HG03571 (cell line): ENCODE measurements around the gene XRN2.

Experiments
- ATAC-seq: cut with Tn5 transposase; IDR thresholded peaks from one replicate; pipeline ENCODE4 v1.9.1; 2021; ENCODE audit not compliant: unreplicated experiment

The XRN2 gene

DNA sequence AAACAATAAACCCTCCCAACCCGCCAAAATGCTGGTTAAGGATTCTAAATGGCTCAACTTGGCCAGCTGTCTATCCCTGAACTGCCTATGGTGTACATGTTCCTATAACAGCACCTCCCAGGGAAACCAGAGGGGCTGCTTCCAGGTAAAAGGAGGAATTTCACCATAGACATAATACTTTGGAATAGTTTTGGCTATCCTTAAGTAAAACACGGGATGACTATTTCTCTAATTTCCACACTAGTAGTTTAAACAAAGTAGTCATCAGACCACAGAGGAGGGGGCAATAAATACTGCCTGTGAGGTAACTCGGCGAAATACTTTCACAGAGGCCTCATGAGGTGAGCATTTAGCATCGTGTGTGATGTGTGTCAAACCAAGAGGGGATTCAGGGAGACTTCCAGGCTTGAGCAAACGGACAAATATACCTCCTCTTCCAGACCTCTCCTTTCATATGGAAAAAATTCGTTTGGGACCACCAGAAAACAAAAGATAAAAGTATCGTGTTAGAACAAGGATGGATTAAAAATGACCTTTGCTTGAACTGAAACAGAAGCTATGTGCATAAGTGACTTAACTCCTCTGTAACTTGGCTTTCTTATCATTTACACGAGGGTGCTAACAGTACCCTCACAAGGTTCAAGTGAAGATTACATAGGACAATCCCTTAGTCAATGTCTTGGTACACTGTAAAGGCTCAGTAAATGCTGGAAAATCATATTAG lies 1.0 kb upstream of the XRN2 start:
- no peak for ATAC-seq

DNA sequence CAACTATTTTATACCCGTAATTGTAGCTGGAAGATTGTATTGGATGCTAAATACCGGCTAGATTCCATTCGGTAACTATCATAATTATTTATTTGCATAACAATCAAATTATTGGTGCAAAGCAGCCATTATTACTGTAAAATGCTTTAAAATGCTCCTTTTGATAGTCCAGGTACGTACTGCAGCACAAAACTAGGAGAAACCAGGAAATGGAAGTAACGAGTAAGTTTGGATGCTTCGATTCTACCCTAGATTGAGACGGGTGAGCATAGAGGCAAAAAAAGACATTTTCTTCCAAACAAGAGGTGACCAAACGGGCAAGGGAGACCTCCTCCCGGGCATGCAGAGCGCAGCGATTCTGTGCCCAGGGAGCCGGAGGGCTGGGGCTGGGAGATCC lies 469 bp upstream of the XRN2 start:
- peak; percentile 31 for ATAC-seq

DNA sequence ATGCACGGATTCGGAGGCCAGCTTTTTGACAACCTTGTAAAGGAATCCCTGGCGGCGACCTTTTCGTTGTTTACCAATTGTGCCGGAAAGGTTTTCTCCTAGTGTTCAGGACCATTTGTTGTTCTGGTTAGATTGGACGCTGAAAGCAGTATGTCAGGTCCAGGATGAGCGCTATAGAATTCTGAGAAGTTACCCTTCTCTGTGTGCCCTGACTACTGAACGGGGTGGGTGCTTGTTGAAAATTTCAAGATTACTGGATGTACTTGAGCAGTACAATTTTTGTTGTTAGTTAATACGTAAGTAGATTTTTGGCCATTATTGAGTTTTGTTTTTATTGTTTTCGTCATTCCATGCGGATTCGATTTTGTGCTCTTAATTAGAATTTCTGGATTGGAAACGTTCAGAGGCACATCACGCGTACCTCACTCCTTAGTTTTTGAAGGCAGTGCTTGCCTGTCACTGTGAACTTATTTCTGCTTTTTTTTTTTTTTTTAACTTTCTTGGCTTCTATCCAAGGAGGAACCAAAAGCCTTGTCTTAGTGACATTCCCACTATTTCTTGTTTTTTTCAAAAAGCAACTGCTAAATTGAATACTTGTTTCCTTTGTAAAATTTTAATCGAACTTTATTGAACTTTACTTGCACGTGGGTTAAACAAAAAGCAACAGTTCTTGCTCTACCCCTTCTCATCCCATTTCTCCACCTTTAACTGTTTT lies 898 bp downstream of the XRN2 start:
- ATAC-seq, result peak; percentile 5

DNA sequence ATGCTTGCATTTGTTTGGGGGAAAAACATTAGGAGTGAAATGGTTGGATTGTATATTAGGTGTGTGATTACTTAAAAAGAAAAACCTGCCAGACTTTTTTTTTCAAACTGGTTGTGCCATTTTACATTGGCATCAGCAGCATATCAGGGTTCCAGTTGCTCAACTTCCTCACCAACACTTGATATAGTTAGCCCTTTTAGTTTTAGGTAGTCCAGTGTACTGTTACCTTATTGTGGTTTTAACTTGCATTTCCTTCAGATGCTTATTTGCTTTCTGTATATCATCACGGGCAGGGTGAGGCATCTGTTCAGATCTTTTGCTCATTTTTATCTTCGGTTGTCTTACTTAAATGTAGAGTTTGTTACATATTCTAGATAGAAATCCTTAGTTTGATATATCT lies 5.2 kb downstream of the XRN2 start:
- no peak for ATAC-seq

DNA sequence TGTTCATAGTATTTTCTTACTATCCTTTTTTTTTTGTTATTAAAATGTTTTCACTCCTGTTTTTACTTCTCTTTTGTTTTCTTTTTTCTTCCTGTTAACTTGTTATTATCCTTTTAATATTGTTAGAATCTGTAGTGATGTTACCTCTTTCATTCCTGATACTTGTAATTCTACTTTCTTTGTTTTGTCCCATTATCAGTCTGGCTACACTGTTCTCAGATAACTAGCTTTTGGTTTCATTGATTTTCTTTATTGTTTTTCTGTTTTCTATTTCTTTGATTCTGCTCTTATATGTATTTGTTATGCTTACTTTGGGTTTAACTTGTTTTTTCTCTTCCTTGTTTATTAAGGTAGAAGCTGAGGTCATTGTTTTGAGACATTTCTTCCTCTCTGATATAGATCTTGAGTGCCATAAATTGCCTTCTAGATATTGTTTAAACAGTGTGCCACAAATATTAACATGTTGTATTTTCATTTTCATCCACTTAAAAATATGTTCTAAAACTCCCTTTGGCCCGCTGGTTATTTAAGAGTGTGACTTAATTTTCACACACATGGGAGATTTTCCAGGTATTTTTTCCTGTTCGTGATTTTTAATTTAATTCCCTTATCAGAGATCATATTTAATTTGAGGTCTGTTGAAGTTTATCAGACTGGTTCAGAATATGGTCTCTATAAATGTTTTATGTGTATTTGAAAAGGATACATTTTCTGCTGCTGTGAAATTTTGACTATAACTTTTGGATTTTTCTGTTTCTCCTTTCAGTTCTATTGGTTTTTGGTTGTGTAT lies 6.7 kb downstream of the XRN2 start:
- ATAC-seq, result no peak

DNA sequence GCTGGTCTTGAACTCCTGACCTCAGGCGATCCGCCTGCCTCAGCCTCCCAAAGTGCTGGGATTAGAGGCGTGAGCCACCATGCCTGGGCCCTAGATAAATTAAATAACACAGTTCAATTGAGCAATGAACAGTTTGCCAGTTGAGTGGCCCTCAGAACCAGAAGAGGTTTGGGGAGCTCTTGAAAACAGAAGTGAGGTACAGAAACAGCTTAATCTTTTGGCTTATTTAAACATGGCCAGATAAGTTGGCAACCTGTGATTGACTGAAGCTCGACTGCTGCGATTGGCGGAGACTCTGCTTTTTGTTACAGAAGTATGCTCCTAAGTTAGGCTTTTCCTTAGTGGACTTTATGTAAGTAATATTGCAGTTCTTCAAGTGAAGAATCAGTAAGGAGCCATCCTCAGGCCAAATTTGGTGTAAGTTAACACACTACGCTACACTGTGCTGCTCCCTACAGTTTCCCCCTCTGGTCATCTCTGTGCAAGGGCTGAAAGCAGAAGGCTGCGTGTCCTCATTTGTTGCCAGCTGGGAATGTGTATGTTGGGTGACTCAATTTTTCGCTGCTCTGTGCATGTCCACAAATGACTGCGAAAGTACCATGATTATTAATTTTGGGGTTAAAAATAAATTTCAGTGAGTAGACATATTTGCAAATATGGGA lies 9.8 kb downstream of the XRN2 start:
- ATAC-seq, result no peak

DNA sequence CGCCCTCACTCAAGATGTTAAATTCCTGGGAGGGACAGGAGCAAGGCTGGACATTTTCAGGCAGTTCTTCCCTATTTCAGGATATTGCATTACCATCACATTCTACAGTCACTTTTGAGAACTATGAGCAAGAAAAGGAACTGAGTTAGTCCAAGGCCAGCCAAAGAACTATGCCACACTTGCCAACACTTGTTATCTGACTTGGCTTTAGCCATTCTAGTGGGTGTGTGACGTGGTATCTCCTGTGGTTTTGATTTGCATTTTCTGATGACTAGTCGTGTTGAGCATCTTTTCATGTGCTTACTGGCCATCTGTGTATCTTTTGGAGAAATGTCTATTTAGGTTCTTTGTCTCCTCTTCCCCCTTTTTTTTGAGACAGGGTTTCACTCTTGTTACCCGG lies 12.0 kb downstream of the XRN2 start:
- ATAC-seq, result no peak

DNA sequence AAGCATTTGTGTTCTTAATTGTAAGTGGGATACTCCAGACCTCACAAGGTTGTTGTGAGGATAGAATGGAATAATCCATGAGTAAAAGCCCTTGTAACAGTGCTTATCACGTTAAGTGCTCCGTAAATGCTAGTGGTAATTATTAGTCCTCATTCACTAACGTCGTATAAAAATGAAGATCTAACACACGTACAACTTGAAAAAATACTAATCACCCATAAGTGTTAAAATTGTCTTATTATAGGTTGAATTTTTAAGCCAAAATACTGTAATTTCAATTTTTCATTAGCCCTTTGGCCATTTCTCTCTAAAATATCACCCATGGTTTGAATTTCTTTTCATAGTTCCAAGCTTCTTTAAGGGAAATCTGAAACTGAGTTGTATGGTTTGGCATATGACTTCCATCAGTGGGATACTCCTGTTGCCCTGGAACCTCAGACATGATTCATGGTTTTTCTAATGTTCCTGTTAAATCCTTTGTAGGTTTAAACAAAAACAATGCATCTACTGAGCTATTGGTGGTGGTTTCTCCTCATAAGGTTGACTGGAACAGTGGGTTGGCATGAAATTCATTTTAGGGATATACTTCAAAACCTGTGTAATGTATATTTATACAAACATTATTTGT lies 19.1 kb downstream of the XRN2 start:
- ATAC-seq, result no peak

DNA sequence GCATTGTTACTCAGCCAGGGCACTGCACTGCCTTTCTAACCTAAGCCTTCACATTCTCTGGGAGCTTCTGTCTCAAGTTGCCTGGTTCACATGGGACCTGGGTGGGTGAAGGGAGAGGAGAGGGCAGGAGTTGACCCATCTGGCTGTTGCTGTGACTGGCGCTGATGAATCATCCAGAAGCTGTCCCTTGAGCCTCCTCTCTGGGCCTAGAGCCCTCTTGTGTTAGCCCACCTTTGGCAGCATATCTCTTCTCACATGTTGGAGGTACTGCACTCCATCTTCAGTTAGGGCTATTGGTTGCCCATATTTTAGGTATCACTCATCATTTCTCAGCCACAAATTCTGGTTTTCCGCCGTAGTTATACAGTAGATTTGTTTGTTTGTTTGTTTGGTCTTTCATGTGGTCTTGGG lies 19.8 kb downstream of the XRN2 start:
- ATAC-seq, result no peak

DNA sequence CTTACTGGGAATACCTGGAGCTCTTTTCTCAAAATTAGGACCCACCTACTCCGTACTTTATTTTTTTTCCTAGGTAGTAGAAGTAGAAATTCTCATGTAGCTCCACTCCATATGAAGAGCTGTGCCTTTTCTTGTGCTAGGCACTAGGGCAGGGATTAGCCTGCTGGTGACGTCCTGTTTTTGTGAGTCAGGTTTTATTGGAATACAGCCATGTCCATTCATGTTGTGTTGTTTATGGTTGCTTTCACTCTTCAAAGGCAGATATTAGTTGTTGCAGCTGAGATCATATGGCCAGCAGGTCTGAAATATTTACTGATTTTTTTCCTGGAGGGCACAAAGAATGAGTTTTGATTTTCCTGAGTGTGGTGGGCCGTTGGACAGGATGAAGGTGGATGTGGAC lies 20.5 kb downstream of the XRN2 start:
- ATAC-seq, result no peak

DNA sequence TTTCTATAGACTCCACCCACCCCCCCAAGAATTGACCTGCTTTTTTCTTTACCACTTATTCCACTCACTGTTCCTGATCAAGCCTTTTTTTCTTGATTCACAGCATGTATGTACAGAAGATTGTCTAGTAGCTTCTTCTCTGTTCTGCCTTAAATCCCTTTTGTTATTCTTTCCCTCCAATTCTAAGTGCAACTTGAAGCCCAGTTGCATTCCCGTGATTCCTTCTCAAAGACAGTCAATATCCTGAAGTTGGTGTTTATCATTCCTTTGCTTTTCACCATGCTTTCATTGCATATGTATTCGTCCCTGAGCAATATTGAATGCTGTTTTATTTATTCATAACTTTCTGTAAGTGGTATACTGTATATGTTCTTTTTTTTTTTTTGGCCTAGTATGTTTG lies 21.0 kb downstream of the XRN2 start:
- no peak for ATAC-seq

DNA sequence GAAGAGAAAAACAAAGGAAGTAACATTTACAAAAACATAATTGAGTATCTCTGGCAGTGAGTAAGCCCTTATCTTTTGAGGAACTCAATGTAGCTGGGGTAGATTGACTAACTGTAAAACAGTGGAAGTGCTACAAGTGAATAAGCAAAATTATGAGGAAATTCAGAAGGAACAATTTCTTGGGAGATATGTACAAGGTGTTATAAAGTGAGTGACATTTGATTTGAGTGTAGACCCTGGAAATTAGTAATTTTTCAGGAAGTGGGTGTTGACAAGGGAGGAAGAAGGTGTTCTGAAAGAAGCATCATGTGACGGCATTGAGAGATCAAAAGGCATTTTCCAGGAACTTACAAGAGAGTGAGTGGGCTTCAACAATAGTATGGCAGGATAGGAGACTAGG lies 22.2 kb downstream of the XRN2 start:
- ATAC-seq, result no peak

DNA sequence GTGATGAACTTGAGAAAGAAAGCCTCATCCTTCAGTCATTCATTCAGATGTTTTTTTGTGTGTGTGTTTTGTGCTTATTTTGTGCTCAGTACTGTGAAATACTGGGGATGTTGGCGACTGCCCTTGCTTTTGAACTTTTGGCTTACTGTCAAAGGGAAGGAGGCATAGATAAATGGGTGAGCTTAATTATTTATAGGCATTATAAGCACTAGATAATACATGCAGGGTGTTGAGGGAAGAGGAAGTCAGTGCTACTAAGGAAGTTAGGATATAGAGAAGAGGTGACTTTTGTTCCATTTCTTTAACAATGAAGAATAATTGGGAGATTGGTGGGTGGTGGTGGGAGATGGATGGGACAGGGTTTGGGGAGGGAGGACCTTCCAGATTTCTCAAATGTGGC lies 23.6 kb downstream of the XRN2 start:
- ATAC-seq, result no peak

DNA sequence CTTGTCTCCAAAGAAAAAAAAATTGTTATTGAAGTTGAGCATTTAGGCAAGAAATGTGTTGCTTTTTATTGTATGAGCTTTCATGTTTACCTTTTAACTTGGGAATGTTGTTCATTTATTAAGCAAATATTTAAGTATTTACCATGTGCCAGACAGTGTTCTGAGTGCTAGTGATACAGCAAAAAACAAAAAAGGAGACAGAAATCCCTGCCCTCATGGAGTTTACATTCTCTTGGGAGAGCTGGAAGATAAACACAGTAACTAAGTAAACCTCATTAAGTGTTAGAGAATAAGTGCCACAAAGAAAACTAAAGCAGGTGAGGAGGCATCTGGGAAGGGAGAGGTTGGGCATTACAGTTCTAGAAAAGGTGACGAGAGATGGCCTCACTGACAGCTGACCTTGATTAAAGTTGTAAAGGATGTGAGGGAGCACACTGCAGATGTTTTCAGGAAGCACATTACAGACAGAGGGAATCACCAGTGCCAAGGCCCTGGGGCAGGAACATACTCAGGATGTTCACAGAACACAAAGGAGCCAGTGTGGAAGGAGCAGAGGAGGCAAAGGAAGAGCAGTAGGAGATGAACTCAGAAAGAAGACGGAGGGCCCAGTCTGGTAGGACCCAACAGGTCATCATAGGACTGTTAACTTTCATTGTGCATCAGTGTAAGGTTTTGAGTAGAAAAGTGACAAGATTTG lies 33.5 kb downstream of the XRN2 start:
- ATAC-seq, result no peak

DNA sequence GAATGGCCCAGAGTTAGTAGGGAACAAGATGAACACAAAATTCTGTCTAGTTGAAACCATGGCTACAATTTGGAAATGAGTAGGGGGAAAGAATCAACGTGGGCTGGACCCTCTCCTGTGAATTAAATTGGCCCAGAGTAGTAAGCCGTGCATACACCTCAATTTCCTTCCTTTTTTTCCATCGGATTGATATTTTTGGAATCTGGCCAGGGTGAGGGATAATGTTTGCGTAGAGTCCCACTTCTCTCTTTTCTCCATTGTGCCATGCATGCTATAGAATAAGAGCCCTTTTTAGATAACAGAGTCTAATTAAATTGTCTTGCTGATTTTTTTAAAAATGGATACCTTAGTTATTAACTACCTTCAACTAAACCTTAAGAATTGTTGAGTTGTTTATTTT lies 35.2 kb downstream of the XRN2 start:
- ATAC-seq, result no peak

DNA sequence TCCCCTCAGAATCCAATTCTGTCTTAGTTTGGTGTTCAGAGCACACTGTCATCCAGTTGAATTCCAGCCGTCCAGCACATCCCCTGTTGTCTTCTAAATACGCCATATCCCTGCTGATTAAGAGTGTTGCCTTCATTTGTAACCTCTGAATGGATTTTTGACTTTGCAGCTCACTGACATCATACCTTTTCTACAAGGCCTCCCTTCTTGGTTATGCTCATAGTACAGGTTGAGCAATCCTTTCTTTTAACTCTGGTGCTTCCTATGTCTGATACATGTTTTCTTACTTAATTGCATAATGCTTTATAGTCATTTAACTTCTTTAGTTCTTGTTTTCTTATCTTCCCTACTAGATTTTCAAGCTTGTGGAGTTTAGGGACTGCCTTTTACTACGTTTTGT lies 36.4 kb downstream of the XRN2 start:
- no peak for ATAC-seq

DNA sequence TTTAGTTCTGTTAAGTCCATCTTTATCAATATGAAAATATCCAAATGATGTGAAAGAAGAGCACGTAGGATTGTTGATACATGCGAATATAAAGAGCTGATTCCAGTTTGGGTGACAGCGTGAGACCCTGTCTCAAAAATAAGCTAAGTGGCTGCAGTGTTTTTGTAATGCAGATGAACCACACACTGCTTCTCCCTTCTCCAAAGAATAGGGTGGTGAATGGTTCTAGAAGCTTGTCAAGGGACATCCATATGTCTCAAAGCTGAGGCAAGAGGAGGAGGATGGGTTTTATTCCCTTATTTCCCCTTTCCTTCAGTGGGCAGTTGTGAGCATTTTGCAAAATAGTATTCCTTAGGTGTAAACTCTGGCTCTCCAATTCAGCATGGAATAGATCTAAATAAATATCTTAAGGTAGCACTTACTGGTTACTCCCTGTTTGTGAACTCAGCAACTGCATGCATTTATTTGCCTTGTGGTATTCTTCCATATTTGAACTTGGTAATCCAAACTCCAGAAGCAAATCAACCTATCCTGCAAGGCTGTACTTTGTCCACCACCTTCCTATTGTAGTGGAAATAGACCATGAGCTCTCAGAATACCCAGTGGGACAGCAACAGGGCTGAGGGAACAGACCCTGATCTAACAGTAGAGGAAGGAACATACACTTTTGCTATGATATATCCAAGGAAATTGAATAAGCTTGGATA lies 38.0 kb downstream of the XRN2 start:
- ATAC-seq, result no peak

DNA sequence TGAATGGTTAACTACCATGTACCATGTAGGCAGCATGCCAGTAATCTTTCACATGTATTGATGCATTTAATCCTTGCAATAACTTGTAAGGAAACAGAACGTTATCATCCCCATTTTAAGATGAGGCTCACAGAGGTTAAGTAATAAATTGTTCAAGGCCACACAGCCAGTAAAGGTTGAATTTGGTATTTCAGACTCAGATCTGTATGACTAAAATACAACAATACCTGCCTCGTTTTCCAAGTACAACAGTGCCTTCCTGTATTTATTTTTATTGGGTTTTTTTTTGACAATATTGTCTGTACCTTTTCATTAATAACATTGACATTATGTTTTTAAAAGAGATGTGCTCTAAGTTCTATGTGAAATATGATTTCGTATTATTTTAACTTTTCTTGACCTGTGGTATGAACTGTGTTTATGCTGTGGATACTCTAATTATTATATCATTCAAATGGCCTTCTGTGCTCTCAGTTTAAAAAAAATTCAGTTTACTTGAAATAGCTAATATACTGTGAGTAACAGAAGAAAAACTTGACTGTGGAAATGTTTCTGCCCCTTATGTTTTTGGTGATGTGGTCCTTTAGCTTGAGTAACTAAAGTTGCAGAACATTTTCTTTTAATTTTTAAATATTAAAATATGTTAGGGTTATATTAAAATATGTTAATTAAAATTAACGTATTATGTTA lies 39.7 kb downstream of the XRN2 start:
- ATAC-seq, result no peak

DNA sequence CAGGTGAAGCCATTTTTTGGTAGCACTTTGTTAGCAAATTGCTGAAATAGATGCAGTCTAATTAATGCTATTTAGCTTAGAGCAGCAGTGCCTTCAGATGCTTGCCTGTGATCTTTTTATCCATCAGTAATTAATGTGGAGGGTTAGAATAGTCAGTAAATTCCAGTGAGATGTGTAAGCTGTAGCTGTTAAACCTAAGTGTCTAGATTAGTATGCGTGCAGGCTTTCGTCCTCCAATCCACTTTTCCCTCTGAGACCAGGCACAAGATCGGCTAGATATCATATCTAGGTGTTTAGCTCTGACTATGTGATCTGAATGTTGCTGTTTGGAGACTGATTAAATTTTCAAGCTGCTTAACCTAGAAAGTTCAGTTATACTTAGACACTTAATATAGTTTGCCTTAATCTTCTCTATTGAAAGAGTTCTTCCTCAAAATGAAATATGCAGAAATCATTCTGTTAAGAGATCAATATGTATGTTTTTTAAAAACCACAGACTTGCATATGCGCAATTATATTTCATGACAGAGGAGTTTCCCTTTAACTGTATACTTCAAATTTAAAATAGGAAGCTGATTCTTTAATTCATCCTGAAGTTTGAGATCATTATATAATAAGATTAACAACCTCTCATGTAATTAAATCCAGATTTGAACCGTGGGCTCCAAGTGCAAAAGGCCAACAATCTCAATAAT lies 41.2 kb downstream of the XRN2 start:
- no peak for ATAC-seq
